ENCODE results near the gene CEND1.

CEND1 gene

DNA sequence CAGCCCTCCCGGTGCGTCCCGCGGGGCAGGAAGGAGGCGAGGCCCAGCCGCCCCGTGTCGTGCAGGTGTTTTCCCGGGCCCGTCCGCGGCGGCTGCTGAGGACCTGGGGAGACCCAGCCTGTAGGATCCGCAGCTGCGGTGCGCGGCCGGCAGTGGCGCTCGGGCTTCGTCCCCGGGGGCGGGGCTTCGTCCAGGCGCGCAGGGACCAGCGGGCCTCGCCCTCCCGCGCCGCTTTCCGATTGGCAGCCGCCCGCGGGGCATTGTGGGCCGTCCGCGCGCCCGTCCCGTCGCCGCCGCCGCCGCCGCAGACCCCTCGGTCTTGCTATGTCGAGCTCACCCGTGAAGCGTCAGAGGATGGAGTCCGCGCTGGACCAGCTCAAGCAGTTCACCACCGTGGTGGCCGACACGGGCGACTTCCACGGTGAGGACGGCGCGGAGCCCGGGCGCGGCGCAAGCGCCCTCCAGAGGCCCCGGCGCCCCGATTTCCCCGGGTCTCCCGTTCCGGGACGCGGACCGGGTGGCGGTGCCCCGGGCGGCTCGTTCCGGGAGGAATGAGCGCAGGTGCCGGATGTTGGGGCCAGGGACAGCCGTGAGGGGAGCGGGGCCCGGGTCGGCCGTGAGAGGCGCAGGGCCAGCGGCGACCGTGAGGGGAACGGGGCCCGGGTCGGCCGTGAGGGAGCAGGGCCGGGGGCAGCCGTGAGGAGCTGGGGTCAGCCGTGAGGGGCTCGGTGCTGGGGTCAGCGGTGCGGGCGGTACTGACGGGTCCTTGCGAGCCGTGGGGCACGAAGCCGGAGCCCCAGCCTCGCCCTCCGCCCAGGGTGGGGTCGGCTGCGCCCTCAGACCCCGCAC lies 42.5 kb downstream of the CEND1 start, which contains the start of gene TALDO1:
Gene TALDO1, plus strand, starts transcription at position 307 of the 849 bp plus-strand sequence. Its CDS starts 18 bp downstream, at position 325.
- peak within 1 kb of the TSS; percentile 81 for H3K9ac ChIP-seq (ENCODE audit: low read depth, low read length, poor library complexity, severe bottlenecking)
- peaks cover 26% of the 10 kb centered on the region for H3K4me1 ChIP-seq (ENCODE audit: insufficient read depth, low read length, poor library complexity, severe bottlenecking)
- H3F3A ChIP-seq (ENCODE audit: low read depth) = no peaks in the 10 kb centered on the region
- H2AFZ ChIP-seq (ENCODE audit: low read length) = peak within 1 kb of the TSS; percentile 99
- TF ChIP-seq, protein P1, sequence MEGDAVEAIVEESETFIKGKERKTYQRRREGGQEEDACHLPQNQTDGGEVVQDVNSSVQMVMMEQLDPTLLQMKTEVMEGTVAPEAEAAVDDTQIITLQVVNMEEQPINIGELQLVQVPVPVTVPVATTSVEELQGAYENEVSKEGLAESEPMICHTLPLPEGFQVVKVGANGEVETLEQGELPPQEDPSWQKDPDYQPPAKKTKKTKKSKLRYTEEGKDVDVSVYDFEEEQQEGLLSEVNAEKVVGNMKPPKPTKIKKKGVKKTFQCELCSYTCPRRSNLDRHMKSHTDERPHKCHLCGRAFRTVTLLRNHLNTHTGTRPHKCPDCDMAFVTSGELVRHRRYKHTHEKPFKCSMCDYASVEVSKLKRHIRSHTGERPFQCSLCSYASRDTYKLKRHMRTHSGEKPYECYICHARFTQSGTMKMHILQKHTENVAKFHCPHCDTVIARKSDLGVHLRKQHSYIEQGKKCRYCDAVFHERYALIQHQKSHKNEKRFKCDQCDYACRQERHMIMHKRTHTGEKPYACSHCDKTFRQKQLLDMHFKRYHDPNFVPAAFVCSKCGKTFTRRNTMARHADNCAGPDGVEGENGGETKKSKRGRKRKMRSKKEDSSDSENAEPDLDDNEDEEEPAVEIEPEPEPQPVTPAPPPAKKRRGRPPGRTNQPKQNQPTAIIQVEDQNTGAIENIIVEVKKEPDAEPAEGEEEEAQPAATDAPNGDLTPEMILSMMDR (conservative IDR thresholded peaks at IDR 0.05; ENCODE audit: low read length) = peak; percentile 28; the same call in 1 of the 2 replicates
- no peak for TF ChIP-seq EZH2phosphoT487 (IDR thresholded peaks at IDR 0.05; ENCODE audit: borderline replicate concordance)
- no peaks in the 10 kb centered on the region for H3K27me3 ChIP-seq (ENCODE audit: insufficient read depth, low read length, poor library complexity, severe bottlenecking)
- H3K4me3 ChIP-seq (ENCODE audit: low read length, poor library complexity, severe bottlenecking) = peak within 1 kb of the TSS; percentile 79
- peaks cover 19% of the 10 kb centered on the region for H4K20me1 ChIP-seq (ENCODE audit: insufficient read depth, low read length, poor library complexity, severe bottlenecking)
- no peaks in the 10 kb centered on the region for H3K36me3 ChIP-seq (ENCODE audit: insufficient read depth, low read length)
- H3K9me2 ChIP-seq (replicated peaks; ENCODE audit: low read depth, low read length) = no peaks in the 10 kb centered on the region
- peak within 1 kb of the TSS; percentile 93 for H3K4me2 ChIP-seq (ENCODE audit: low read depth, low read length, poor library complexity, severe bottlenecking)
- H3K79me2 ChIP-seq (ENCODE audit: insufficient read depth, low read length) = peaks cover 51% of the 10 kb centered on the region
- H3K9me3 ChIP-seq (ENCODE audit: insufficient read depth, low read depth, low read length) = no peaks in the 10 kb centered on the region

DNA sequence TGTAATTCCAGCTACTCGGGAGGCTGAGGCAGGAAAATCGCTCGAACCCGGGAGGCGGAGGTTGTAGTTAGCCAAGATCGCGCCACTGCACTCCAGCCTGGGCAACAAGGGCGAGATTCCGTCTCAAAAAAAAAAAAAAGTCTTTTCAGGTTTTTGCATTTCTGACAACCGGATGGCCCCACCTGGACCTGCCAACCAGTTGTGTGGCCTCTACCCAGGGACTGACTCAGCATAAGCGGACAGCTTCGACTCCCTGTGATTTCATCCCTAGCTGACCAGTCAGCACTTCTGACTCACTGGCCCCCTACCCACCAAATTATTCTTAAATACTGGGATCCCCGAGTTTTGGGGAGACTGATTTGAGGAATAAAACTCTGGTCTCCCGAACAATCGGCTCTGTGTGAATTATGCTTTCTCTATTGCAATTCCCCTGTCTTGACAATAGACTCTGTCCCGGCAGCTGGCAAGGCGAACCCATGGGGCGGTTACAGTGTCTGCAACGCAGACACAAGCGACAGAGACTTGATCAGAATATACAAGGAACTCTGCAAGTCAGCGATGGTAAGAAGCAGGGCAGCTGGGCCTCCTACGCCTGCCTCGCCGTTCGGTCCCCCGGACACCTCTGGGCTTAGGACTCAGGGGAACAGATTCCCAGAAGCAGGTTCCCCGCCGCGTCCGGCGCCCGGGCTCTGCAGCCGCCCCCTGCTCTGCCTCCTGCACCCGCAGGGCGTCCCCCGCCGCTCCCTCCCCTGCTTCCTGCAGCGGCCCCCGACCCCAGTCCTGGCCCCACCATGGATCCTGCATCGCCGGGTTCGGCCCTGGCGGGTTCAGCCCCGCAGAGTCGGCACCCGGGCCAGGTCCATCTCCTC lies 43.4 kb downstream of the CEND1 start:
- Histone ChIP-seq H3K4me3 (ENCODE audit: low read length, poor library complexity, severe bottlenecking) (peak overlapping the region; percentile 79), H3K4me2 (ENCODE audit: low read depth, low read length, poor library complexity, severe bottlenecking) (peak overlapping the region; percentile 93), H2AFZ (ENCODE audit: low read length) (peak overlapping the region; percentile 99), H3K9me3 (ENCODE audit: insufficient read depth, low read depth, low read length) (no peaks in the 10 kb centered on the region), H3K27me3 (ENCODE audit: insufficient read depth, low read length, poor library complexity, severe bottlenecking) (no peaks in the 10 kb centered on the region), H3F3A (ENCODE audit: low read depth) (no peaks in the 10 kb centered on the region), H3K9ac (ENCODE audit: low read depth, low read length, poor library complexity, severe bottlenecking) (peak overlapping the region; percentile 81), H3K9me2 (replicated peaks; ENCODE audit: low read depth, low read length) (no peaks in the 10 kb centered on the region), H3K4me1 (ENCODE audit: insufficient read depth, low read length, poor library complexity, severe bottlenecking) (peaks cover 26% of the 10 kb centered on the region), H4K20me1 (ENCODE audit: insufficient read depth, low read length, poor library complexity, severe bottlenecking) (peaks cover 19% of the 10 kb centered on the region), H3K36me3 (ENCODE audit: insufficient read depth, low read length) (no peaks in the 10 kb centered on the region), H3K79me2 (ENCODE audit: insufficient read depth, low read length) (peaks cover 43% of the 10 kb centered on the region)
- no peak for TF ChIP-seq EZH2phosphoT487 (IDR thresholded peaks at IDR 0.05; ENCODE audit: borderline replicate concordance)
- TF ChIP-seq, protein P1 (conservative IDR thresholded peaks at IDR 0.05; ENCODE audit: low read length) = no peak

DNA sequence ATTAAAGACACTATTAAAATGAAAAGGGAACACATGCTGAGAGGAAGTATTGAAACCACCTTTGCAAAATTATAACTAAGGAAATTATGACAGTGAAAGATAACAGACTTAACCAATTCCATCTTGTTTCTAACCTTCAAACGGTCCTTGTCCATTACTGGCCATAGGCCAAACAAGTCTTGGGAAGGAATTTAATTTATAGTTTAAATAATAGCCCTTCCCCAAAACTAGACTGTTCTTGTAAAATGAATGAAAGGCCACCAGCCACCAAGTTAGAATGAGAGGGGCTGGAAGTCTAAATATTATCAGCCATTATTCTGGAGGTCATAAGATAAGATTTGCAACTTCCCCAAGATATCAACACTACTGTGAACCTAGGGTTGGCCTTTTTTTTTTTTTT lies 44.5 kb downstream of the CEND1 start:
- H3F3A ChIP-seq (ENCODE audit: low read depth) = no peaks in the 10 kb centered on the region
- H3K9me2 ChIP-seq (replicated peaks; ENCODE audit: low read depth, low read length) = no peaks in the 10 kb centered on the region
- H3K79me2 ChIP-seq (ENCODE audit: insufficient read depth, low read length) = peaks cover 32% of the 10 kb centered on the region
- no peaks in the 10 kb centered on the region for H3K9me3 ChIP-seq (ENCODE audit: insufficient read depth, low read depth, low read length)
- H3K27me3 ChIP-seq (ENCODE audit: insufficient read depth, low read length, poor library complexity, severe bottlenecking) = no peaks in the 10 kb centered on the region
- no peak for TF ChIP-seq EZH2phosphoT487 (IDR thresholded peaks at IDR 0.05; ENCODE audit: borderline replicate concordance)
- TF ChIP-seq, protein P1 (conservative IDR thresholded peaks at IDR 0.05; ENCODE audit: low read length) = no peak
- no peak overlapping the region for H2AFZ ChIP-seq (ENCODE audit: low read length)
- no peak overlapping the region for H3K4me2 ChIP-seq (ENCODE audit: low read depth, low read length, poor library complexity, severe bottlenecking)
- no peaks in the 10 kb centered on the region for H3K36me3 ChIP-seq (ENCODE audit: insufficient read depth, low read length)
- peaks cover 26% of the 10 kb centered on the region for H3K4me1 ChIP-seq (ENCODE audit: insufficient read depth, low read length, poor library complexity, severe bottlenecking)
- H4K20me1 ChIP-seq (ENCODE audit: insufficient read depth, low read length, poor library complexity, severe bottlenecking) = peaks cover 19% of the 10 kb centered on the region
- no peak overlapping the region for H3K9ac ChIP-seq (ENCODE audit: low read depth, low read length, poor library complexity, severe bottlenecking)
- no peak overlapping the region for H3K4me3 ChIP-seq (ENCODE audit: low read length, poor library complexity, severe bottlenecking)

All from Loucy (cell line).